GM18951 (cell line): ENCODE results near the gene HECTD1.
"Not testable (repeated sequence)": the region's sequence is repeated elsewhere in the genome, so short reads cannot be mapped to it uniquely, and the experiment has no call there.

Experiments used
- POLR2A ChIP-seq: IDR thresholded peaks from 4 replicates; pipeline ENCODE4 v1.6.1; 2011; ENCODE audit warnings: mild to moderate bottlenecking; ENCODE audit not compliant: insufficient read length, insufficient read depth; ENCODE audit errors: extremely low read depth
- in situ Hi-C: fragments of 300-500 bp; cut with MboI; formaldehyde crosslinking; loops from one replicate; pipeline ENCODE4 v1.12.0; 2022; ENCODE audit warnings: low sequenced_read_pairs, mixed read lengths, inconsistent platforms; ENCODE audit not compliant: unreplicated experiment

Gene HECTD1

GRCh38 chr14:31239741-31240140 lies 32.1 kb upstream of the HECTD1 start:
- no peak for TF ChIP-seq POLR2A
- in situ Hi-C loops = no loop called here

GRCh38 chr14:31235462-31235861 lies 27.9 kb upstream of the HECTD1 start:
- no peak for TF ChIP-seq POLR2A
- in situ Hi-C loops = no loop called here

- in situ Hi-C loops = no loop called here
- TF ChIP-seq POLR2A = no peak
Measured at GRCh38 chr14:31232081-31232480, 24.5 kb upstream of the HECTD1 start.

DNA sequence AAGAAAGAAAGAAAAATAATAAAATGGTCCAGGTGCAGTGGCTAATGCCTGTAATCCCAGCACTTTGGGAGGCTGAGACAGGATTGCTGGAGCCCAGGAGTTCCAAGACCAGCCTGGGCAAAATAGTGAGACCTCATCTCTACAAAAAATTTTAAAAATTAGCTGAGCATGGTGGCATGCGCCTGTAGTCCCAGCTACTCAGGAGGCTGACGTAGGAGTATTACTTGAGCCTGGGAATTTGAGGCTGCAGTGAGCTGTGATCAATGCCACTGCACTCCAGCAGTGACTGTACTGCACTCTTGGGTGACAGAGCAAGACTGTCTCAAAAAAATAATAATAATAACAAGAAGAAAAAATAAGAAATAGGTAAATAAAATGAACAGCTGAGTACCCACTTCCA lies 23.7 kb upstream of the HECTD1 start:
- in situ Hi-C loops = not testable (repeated sequence)

DNA sequence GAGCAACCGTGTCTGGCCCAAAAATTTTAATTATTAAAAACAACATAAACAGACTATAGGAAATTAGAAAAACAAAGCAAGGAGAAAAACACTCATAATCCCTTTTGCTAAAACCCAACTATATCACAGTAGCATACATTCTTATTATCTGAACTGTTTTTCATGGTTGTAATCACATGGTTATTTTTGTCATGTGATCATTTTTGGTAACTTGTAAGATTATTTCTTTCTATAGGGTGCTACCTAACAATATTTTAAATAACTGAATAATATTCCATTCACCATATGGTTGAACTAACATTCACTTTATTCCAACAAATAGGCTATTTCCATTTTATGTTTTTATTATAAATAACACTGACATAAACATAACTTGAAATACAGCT lies 23.0 kb upstream of the HECTD1 start:
- in situ Hi-C loops = no loop called here
- TF ChIP-seq POLR2A = no peak

- TF ChIP-seq POLR2A = no peak
- in situ Hi-C loops = no loop called here
Measured at GRCh38 chr14:31229638-31230572, 22.3 kb upstream of the HECTD1 start.

DNA sequence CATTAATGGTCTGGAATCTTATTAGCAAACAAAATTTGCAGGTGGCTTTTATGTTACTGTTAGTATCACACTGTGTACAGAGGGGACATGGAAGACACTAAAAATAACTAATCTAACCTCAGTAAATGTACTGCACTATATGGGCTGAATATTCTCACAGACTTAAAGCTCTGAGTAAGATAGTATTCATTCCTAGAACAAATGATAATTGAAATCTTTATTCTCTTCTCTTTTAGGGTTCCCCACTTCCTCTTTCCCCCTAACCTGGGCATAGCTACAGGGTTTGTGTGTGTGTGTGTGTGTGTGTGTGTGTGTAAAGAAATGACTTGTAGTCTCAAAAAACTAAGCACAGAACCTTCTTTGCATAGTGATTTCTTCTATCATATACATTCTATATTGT lies 21.4 kb upstream of the HECTD1 start:
- TF ChIP-seq POLR2A = no peak
- in situ Hi-C loops = no loop called here

GRCh38 chr14:31228533-31228932 lies 20.9 kb upstream of the HECTD1 start:
- in situ Hi-C loops = no loop called here
- no peak for TF ChIP-seq POLR2A

DNA sequence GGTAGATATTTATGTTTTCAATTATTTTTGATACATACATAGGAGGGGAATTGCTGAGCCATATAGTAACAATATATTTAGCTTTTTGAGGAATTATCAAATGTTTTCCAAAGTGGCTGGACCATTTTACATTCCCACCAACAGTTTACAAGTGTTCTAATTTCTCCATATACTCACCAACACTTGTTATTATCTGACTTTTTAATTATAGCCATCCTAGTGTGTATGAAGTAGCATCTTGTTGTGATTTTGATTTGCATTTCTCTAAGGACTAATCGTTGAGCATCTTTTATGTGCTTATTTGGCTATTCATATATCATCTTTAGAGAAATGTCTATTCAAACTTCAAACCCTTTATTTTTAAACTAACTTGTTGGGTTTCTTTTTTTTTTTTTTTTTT lies 17.2 kb upstream of the HECTD1 start:
- in situ Hi-C loops = no loop called here
- TF ChIP-seq POLR2A = no peak

DNA sequence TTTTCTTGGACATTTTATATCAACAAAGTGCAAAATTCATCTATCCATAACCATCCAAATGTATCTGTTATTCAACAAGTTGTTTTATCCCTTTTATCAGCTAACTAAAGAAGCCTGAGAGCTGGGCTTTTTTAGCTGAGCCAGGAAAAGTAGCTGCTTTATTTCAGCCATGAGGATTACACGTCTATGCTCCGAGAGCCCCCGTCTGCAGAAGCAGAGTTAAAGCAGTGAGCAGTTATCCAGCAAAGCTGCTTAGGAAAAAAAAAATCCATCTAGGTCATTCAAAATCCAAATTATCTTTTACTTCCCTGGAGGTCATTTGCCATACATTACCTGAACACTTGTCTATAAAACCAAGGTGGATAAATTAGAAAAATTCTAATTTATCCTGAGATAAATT lies 15.7 kb upstream of the HECTD1 start:
- in situ Hi-C loops = no loop called here
- no peak for TF ChIP-seq POLR2A

DNA sequence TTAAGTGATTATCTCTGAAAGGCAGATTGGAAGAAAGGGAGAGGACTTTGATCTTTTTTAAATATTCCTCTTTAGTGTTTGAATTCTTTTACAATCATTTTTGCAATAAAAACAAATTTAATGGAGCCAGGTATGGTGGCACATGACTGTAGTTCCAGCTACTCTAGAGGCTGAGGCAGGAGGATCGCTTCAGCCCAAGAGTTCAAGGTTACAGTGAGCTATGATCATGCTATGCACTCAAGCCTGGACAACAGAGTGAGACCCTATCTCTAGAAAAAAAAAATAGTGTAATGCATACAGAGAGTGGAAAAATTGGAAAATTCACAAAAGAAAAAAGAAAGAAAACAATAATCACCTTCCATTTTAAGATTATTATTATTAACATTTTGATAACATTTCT lies 15.2 kb upstream of the HECTD1 start:
- in situ Hi-C loops = no loop called here
- no peak for TF ChIP-seq POLR2A

DNA sequence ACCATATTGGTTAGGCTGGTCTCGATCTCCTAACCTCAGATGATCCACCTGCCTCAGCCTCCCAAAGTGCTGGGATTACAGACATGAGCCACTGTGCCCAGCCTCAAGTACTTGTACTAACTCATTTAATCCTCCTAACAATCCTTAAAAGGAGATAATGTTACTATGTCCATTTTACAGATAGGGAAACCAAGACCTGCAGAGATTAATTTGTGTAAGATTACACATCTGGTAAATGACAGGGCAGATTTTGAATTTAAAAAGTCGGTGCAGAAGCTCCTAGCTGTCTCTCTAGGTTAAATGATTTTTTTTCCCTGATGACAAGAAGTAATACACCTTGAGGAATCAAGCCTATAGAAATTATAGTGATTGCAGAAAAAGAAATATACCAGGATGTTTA lies 13.7 kb upstream of the HECTD1 start:
- no peak for TF ChIP-seq POLR2A
- in situ Hi-C loops = no loop called here

DNA sequence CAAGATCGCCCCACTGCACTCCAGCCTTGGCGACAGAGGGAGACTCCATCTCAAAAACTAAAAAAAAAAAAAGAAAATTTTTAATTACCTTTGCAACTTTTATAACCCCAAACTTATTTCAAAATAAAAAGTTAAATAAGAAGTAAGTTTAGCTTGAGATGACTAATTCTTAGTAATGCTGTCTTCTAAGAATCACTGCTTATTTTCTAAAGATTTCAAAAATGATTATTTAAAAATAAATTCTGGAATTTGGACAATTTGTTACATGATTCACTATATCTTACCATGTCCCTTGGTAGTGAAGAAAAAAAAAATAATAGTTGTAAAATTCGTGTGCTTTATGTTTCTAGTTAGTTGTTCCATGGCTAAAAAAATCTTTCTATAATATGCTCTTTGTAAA lies 11.6 kb upstream of the HECTD1 start:
- no peak for TF ChIP-seq POLR2A
- in situ Hi-C loops = no loop called here

GRCh38 chr14:31216359-31216758 lies 8.8 kb upstream of the HECTD1 start:
- TF ChIP-seq POLR2A = no peak
- in situ Hi-C loops = no loop called here
